Prostate gland (tissue), 2 donors: Measurements from ENCODE around the gene ATP11B. TPM values are rescaled to one million over a fixed set of nuclear protein-coding genes. Genes with fewer than 3 reads are reported as not detected.

ENCODE experiments used
- DNase-seq: peaks from one replicate; pipeline ENCODE4 v3.0.0-alpha.2; 2019; ENCODE audit warnings: low spot score
- H3K27ac ChIP-seq, 2 donors: fragments of 200-600 bp; sonication (generic); 2 replicates each; pipeline ENCODE4 v1.5.1; 2017 to 2019
- H3K27me3 ChIP-seq: fragments of 200-600 bp; sonication (generic); replicated peaks from 2 replicates; pipeline ENCODE4 v1.5.1; 2019; ENCODE audit not compliant: insufficient read depth
- H3K36me3 ChIP-seq, 2 donors: fragments of 200-600 bp; sonication (generic); 1 replicate in 1 of 2; 2 replicates in 1 of 2; pipeline versions ENCODE4 v1.5.1 to v1.8.1; 2017 to 2019
- H3K4me1 ChIP-seq: fragments of 200-600 bp; sonication (generic); replicated peaks from 2 replicates; pipeline ENCODE4 v1.5.1; 2019
- H3K4me3 ChIP-seq, 2 donors: fragments of 200-600 bp; sonication (generic); 2 replicates each; pipeline ENCODE4 v1.5.1; 2017 to 2019
- H3K9me3 ChIP-seq: fragments of 200-600 bp; sonication (generic); 2 replicates; pipeline ENCODE4 v1.5.1; 2017
- POLR2A ChIP-seq: fragments of 450-650 bp; IDR thresholded peaks from one replicate; pipeline ENCODE4 v1.6.1; 2016; ENCODE audit warnings: antibody characterized with exemption, mild to moderate bottlenecking
- POLR2AphosphoS5 ChIP-seq: sonication (generic); formaldehyde crosslinking; IDR thresholded peaks from one replicate; pipeline ENCODE4 v1.6.1; 2017; ENCODE audit warnings: antibody characterized with exemption
- WGBS: methylation state at CpG from one replicate; pipeline ENCODE4 v1.1.5; 2018; 5-methylcytosine and 5-hydroxymethylcytosine counted together
- intact Hi-C: fragments of 100-400 bp; cut with DNase I; formaldehyde crosslinking; loops from one replicate; pipeline ENCODE4 v1.14.2; 2022
- total RNA-seq, 2 donors: library from RNA; depleted of rRNA; stranded (reverse); fragments of >200 nt; gene quantifications; one replicate each; pipeline ENCODE4 v1.1.0, GENCODE V29; 2016
- TF ChIP-seq, protein P1 (sequence below), 4 experiments: fragments of 200-600 bp in 2 of 4; fragments of 450-650 bp in 2 of 4; sonication (generic) in 2 of 4; IDR thresholded peaks; 1 replicate in 3 of 4; 2 replicates in 1 of 4; pipeline ENCODE4 v1.5.1; 2016 to 2019; ENCODE audit warnings: antibody characterized with exemption in 4 of 4, mild to moderate bottlenecking in 2 of 4, moderate library complexity in 2 of 4

The ATP11B gene
- total RNA-seq, 2 donors from 2014 or later, result 120 to 122 TPM

DNA sequence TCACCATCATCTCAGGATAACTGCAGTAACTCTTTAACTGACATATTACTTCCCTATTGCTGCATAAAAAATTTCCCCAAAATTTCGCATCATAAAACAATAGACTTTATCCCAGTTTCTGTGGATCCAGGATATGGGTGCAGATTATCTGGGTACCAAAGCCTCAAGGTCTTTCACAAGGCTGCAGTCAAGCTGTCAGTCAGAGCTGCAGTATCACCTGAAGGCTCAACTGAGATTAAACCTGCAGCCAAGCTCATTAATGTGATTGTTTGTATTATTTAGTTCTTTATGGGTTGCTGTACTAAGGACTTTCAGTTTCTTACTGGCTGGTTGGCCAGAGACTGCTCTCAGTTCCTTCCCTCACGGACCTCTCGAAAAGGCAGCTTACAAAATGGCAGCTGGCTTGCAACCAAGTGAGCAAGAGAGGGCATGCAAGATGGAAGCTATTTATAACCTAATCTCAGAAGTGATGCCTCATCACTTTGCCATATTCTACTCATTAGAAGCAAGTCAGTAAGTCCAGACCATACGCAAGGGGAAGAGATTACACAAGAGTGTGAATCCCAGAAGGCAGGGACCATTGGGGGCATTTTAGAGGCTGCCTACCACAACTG, 132.1 kb downstream of the ATP11B start:
- no peak for DNase-seq
- Histone ChIP-seq H3K27me3 (no peaks in the 10 kb centered on the region), H3K27ac (no peak overlapping the region), H3K4me3 (no peak overlapping the region), H3K4me1 (no peaks in the 10 kb centered on the region), H3K36me3 (no peaks in the 10 kb centered on the region), H3K9me3 (no peaks in the 10 kb centered on the region)
- TF ChIP-seq, protein P1, sequence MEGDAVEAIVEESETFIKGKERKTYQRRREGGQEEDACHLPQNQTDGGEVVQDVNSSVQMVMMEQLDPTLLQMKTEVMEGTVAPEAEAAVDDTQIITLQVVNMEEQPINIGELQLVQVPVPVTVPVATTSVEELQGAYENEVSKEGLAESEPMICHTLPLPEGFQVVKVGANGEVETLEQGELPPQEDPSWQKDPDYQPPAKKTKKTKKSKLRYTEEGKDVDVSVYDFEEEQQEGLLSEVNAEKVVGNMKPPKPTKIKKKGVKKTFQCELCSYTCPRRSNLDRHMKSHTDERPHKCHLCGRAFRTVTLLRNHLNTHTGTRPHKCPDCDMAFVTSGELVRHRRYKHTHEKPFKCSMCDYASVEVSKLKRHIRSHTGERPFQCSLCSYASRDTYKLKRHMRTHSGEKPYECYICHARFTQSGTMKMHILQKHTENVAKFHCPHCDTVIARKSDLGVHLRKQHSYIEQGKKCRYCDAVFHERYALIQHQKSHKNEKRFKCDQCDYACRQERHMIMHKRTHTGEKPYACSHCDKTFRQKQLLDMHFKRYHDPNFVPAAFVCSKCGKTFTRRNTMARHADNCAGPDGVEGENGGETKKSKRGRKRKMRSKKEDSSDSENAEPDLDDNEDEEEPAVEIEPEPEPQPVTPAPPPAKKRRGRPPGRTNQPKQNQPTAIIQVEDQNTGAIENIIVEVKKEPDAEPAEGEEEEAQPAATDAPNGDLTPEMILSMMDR (IDR thresholded peaks at IDR 0.05), result no peak
- WGBS, result 45% methylated on average over 4 of the region's 4 CpGs
- intact Hi-C loops, result no loop called here

DNA sequence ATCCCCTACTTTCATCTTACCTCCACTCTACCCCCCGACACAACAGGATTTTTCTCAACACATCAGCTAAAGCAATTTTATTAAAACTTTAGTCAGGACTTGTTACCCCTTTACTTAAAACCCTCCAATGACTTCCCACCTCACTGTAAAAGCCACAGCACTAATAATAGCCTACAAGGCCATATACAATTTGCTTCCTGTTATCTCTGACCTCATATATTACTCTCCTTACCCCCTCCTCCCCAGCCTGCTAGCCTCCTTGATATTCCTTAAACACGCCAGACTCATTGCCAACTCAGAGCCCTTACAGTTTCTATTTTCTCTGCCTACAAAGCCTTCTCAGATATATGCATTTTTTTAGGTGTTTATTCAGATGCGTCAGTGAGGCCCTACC, 132.6 kb downstream of the ATP11B start:
- intact Hi-C loops, result no loop called here
- no peak for DNase-seq
- Histone ChIP-seq H3K27ac (no peak overlapping the region), H3K36me3 (no peaks in the 10 kb centered on the region), H3K27me3 (no peaks in the 10 kb centered on the region), H3K4me3 (no peak overlapping the region), H3K9me3 (no peaks in the 10 kb centered on the region), H3K4me1 (no peaks in the 10 kb centered on the region)
- TF ChIP-seq POLR2AphosphoS5 (no peak), POLR2A (no peak)
- TF ChIP-seq, protein P1 (IDR thresholded peaks at IDR 0.05), result no peak
- WGBS, result 90% methylated on average over 3 of the region's 3 CpGs

DNA sequence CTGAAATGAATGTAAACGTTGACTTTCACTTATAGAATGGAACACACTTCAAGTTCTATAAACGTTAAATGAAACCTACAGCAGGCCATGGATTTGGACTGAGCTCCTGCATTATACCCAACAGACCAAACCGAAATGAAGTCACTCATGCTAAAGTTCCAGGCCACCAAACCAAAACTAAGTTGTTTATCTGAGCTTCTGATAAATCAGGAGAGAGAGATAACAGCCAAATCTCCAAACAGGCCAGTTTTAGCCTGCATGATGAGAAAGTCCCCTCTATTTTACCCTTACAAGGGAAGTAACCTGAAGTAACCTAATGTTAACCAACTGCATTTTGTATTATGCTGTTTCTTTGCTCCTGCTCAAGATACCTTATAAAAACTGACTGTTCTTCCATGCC, 142.5 kb downstream of the ATP11B start:
- no peak for TF ChIP-seq POLR2AphosphoS5
- TF ChIP-seq, protein P1 (IDR thresholded peaks at IDR 0.05), result no peak
- TF ChIP-seq POLR2A, result no peak
- 56% methylated on average over 3 of the region's 3 CpGs for WGBS
- Histone ChIP-seq H3K9me3 (no peaks in the 10 kb centered on the region), H3K27ac (no peak overlapping the region), H3K4me1 (no peaks in the 10 kb centered on the region), H3K36me3 (no peaks in the 10 kb centered on the region), H3K4me3 (no peak overlapping the region), H3K27me3 (no peaks in the 10 kb centered on the region)
- no peak for DNase-seq
- intact Hi-C loops, result no loop called here

DNA sequence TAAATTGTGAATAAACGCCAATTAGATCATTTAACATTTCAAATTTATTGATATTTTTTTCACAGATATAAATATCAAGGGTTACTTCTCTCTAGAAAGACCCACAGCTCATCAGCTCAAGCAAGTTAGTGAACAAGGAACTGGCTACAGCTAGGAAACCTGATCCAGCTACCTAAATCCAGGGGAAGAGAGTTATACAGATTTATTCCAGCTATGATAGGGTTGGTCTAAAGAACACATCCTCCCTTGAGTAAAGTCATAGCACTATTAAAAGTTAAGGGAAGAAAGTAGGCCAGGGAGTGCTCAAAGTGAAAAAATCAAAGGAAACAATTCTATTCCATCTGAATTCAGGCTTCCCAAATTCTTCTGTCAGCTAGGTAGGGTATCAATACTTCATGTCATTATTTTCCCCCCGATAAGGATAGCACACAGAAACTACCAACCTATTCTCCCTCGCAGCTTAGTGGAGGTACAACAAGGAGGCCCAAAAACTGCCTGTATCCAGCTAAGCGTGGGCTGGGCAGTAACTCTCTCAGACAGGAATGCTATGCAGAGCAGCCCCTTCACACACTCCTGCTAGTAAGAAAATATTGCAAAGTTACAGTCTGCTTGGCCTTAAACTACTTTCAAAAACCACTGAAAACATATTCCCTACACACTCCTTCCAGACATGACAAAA, 143.1 kb downstream of the ATP11B start:
- intact Hi-C loops, result no loop called here
- H3K4me1 ChIP-seq, result no peaks in the 10 kb centered on the region
- TF ChIP-seq POLR2AphosphoS5, result no peak
- no peak for TF ChIP-seq POLR2A
- TF ChIP-seq, protein P1 (IDR thresholded peaks at IDR 0.05), result no peak
- no peaks in the 10 kb centered on the region for H3K36me3 ChIP-seq
- no peak overlapping the region for H3K27ac ChIP-seq
- no peak overlapping the region for H3K4me3 ChIP-seq
- H3K27me3 ChIP-seq, result no peaks in the 10 kb centered on the region
- no peaks in the 10 kb centered on the region for H3K9me3 ChIP-seq
- no peak for DNase-seq
- 71% methylated on average over 4 of the region's 4 CpGs for WGBS

DNA sequence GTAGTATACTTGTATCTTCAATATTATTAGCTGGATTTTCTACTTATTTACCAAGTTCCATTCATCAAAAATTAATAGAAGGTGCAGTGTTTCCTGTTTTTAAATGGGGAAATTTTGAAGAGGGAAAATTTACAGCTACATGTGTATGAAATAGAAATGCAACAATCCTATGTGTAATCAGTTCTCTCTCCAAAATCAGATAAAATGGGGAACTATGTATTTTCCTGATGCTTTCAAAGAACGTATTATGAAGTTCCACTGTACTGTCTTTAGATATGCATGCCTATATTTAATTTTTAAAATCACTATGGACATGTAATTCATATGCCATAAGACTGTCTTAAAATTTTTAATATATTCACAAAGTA, 143.6 kb downstream of the ATP11B start:
- H3K27ac ChIP-seq, result no peak overlapping the region
- no peaks in the 10 kb centered on the region for H3K27me3 ChIP-seq
- TF ChIP-seq POLR2A, result no peak
- TF ChIP-seq, protein P1 (IDR thresholded peaks at IDR 0.05), result no peak
- TF ChIP-seq POLR2AphosphoS5, result no peak
- intact Hi-C loops, result no loop called here
- 72% methylated on average over 1 of the region's 1 CpG for WGBS
- no peaks in the 10 kb centered on the region for H3K36me3 ChIP-seq
- H3K4me1 ChIP-seq, result no peaks in the 10 kb centered on the region
- H3K4me3 ChIP-seq, result no peak overlapping the region
- H3K9me3 ChIP-seq, result no peaks in the 10 kb centered on the region
- DNase-seq, result no peak
